Retina (tissue), 1 donor: ENCODE results near the gene SGF29.
"Not testable (repeated sequence)": the region's sequence is repeated elsewhere in the genome, so short reads cannot be mapped to it uniquely, and the experiment has no call there.

ENCODE experiments used
- DNase-seq: peaks from one replicate; pipeline ENCODE4 v3.0.0-alpha.2; 2016

Gene SGF29

GRCh38 chr16:28553776-28554633 is at the start of gene SGF29:
SGF29 (plus strand) TSS chr16:28553920; CDS start chr16:28581070, 27,150 bp downstream.
- DNase-seq, result peak; percentile 99

GRCh38 chr16:28504707-28505404 is 48.9 kb upstream of the SGF29 start:
- DNase-seq, result no peak

DNA sequence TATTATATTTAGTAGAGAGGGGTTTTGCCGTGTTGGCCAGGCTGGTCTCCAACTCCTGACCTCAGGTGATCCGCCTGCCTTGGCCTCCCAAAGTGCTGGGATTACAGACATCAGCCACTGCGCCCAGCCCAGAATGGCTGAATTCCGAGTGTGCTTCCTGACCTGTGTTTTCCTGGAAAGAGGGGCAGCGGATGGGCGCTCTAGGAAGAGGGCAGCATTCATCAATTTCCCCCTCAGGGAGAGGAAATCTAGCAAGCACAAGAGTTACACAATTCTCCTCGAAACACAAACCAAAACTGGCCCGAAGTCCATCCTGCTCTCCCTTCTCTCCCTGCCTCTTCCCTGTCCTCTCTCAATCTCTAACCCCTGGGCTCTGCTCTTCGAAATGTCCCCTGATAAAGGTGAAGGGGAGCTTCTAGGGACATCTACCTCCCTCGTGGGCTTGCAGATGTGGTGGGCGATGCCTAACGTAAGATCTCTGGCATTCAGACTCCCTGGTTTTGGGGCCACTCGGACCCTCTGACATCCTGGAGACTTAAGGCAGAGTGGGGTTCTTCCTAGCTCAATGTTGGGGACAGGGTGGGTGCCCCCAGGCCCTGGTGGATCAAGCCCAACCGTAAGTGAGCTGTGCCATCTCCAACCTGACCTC is 48.1 kb upstream of the SGF29 start:
- DNase-seq, result no peak

DNA sequence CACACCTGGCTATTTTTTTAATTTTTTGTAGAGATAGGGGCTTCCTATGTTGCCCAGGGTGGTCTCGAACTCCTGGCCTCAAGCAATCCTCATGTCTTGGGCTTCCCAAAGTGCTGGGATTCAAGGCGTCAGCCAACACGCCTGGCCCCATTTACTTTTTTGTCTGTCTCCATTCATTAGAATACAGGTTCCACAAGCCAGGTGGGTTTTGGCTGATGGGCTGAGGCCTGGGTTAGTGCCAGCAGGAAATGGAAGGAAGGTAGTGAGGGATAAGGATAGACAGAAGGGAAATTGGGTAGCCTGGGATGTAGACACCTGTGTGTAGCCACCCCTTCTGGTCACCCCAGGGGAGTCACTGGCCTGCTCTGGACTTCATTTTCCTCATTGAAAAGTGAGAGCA is 42.7 kb upstream of the SGF29 start:
- no peak for DNase-seq

DNA sequence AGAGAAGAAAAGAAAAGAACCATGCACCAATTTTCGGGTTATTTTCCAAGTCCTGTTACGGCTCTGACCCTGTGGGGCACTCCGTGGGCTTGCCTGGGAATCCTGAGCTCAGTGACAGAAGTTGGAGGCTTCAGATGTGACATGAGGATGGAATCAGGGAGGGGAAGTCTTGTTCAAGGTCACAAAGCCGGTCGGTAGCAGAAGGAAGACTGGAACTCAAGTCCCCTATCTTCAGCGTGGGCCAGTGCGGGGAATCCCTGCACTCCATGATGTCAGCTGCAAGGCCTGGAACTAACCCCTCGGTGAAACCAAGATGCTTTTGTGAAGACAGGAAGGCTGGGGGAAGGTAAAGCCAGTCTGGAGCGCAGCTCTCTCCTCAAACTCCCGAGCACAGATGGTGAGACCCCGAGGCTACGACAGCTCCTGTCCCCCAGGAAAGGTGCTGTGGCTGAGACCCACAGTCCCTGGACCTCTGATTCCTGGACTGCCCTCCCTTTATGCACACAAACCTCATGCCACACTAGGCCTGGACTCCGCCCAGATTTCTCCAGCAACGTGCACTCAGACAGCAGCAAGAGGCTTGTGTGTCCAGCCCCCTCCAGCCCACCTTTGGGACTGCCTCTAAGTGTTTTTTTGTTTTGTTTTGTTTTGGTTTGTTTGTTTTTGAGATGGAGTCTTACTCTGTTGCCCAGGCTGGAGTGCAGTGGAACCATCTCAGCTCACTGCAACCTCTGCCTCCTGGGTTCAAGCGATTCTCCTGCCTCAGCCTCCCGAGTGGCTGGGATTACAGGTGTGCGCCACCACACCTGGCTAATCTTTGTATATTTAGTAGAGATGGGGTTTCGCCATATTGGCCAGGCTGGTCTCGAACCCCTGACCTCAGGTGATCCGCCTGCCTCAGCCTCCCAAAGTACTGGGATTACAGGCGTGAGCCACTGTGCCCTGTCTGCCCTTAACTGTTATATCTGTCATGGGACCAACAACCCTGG is 41.6 kb upstream of the SGF29 start:
- DNase-seq, result no peak

- no peak for DNase-seq
Observed at GRCh38 chr16:28513484-28514181, 40.1 kb upstream of the SGF29 start.

DNA sequence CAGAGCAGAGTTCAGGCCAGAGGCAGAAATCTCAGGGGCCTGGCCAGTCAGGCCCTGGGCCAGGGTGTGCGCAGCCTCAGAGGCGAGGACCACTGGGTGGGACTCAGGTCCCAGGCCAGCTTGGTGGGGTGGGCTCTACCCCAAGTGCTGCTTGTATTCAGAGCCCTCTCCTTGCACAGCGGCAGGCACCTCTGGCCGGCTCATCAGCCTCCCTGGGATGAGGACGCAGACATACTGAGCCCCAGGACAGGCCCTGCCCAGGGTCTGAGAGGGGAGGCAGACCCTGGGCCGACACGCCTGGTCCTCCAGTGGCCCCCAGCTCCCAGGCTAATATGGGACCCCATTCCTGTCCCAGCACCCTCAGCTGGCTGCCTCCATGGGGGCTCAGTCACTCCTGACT is 39.5 kb upstream of the SGF29 start:
- no peak for DNase-seq

DNA sequence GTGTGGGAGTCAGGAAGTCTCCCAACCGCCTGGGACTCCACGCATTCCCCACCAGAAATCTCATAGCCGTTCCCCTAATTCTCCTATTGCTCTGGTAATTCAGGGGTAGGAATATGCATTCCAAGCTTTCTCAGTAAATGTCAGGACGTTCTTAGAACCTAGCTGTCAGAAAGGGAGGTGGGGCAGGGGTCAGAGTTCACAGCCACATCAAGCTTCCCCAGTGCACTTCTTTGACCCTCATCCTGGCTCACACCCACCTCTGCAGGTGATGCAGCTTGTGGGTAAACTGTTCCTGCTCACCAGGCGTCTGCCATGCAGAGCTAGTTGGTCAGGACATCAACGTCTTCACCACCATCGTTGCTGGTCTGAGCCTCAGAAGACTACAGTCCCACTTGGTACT is 33.0 kb upstream of the SGF29 start:
- no peak for DNase-seq

- no peak for DNase-seq
Observed at GRCh38 chr16:28521436-28521835, 32.3 kb upstream of the SGF29 start.

- DNase-seq, result no peak
Observed at GRCh38 chr16:28522792-28523191, 30.9 kb upstream of the SGF29 start.

DNA sequence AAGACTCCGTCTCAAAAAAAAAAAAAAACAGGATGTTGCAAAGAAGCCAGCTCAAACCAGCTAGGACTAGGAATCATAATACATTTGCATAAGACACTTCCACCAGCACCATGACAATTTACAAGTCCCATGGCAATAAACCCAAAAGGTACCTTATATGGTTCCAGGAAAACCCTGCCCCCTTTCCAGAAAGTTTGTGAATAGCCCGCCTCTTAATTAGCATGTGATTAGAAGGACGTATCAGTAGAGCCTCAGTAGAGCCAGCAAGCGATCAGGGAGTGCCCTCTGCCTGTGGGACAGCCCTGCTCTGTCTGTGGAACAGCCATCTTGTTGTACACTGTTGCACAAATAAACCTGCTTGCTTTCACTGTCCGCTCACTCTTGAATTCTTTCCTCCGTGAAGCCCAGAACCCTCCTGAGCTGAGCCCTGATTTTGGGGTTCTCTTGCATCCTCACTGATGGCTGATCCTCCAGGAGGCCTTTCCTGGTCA is 29.0 kb upstream of the SGF29 start:
- no peak for DNase-seq

GRCh38 chr16:28526201-28527099 is 27.3 kb upstream of the SGF29 start:
- no peak for DNase-seq

GRCh38 chr16:28527100-28527785 is 26.5 kb upstream of the SGF29 start:
- DNase-seq, result not testable (repeated sequence)

- DNase-seq, result no peak
Observed at GRCh38 chr16:28527985-28528384, 25.7 kb upstream of the SGF29 start.

GRCh38 chr16:28528463-28528867 is 25.3 kb upstream of the SGF29 start:
- DNase-seq, result no peak

- no peak for DNase-seq
Observed at GRCh38 chr16:28529124-28529523, 24.6 kb upstream of the SGF29 start.

DNA sequence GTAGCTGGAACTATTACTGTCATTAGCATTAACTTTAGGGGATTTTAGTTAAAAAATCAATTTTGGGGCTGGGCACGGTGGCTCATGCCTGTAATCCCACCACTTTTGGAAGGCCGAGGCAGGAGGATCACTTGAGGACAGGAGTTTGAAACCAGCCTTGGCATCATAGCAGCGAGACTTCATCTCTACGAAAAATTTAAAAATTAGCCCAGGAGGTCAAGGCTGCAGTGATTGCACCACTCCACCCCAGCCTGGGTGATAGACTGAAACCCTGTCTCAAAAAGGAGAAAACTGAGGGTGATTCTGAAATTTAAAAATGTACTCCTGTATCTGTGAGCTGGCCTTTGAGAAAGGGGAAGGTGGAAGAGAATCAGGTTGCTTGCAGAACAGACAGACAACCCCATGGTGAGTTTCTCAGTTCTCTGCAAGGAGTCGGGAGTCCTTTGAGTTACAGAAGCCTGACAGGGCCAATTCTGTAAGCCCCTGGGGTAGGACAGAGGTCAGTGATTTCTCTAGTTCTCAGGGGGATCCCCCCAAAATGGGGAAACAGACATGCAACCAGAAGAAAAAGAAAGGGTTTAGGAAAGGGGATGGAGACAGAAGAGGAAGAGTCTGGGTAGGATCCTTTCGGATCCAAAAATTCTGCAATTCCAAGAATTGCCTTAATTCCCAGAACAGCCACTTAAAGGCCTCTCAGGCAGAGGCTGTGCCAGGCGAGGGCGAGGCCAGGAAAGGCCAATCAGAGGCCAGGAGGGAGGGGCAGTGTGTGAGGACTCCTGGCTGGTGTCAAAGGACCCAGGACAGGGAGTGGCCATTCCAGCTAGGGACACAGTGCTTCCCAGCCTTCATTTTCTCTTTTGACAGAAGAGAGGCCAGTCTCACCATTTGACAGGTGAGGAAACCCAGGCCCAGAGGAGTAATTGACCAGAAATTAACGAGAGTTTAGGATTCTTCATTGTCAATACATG is 21.7 kb upstream of the SGF29 start:
- no peak for DNase-seq

DNA sequence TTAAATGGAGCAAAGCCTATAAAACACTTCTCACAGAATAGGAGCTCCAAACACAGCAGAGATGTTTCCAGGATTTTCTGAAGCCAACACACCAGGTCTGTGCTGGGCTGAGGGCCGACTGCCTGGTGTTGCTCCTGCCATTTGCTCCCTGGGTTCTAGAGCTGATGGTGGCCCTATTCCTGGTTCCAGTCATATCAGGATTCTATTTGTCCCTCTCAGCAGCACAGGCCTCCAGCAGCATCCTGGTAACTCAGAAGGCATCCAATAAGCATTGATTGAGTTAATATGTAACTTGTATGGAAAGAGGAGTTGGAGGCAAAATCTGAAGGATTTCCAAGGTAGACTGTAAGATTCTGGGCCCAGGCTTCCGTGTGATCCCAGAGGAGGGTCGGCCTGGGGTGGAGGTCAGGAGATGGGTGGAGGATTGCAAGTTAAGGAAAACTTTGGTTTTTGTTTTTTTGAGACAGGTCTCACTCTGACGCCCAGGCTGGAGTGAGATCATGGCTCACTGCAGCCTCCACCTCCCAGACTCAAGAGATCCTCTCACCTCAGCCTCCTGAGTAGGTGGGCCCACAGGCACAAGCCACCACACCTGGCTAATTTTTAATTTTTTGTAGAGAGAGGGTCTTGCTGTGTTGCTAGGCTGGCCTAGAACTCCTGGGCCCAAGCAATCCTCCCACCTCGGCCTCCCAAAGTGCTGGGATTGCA is 20.6 kb upstream of the SGF29 start:
- no peak for DNase-seq
